ENCODE data around the gene PRKN.

The PRKN gene

DNA sequence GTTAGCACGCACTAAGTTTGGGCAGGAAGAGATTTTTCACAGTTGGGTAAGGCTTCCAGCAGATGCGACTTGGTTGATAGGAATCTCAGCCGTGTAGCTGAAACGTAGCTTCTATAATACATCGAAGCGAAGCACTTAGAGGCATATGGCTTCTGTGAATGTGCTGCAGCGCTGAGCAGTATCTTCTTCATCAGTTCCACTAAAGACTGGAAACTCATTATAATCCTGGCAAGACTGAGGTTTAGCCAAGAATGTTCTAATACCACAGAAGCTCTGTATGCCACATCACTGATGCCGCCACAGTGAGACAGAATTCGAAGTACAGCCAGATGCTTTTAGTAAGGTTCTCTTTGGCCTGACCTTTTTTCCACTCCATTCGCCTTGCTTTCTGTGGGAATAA lies 773.5 kb downstream of the PRKN start:
- ChIA-PET POLR2A (no interaction called here), CTCF (no interaction called here)
- no peak for TF ChIP-seq NFRKB (IDR thresholded peaks at IDR 0.05)
- TF ChIP-seq LEF1 (IDR thresholded peaks at IDR 0.05; ENCODE audit: borderline replicate concordance) = no peak
- TF ChIP-seq TARDBP (IDR thresholded peaks at IDR 0.05) = no peak
- no peak for DNase-seq (ENCODE audit: extremely low spot score)

DNA sequence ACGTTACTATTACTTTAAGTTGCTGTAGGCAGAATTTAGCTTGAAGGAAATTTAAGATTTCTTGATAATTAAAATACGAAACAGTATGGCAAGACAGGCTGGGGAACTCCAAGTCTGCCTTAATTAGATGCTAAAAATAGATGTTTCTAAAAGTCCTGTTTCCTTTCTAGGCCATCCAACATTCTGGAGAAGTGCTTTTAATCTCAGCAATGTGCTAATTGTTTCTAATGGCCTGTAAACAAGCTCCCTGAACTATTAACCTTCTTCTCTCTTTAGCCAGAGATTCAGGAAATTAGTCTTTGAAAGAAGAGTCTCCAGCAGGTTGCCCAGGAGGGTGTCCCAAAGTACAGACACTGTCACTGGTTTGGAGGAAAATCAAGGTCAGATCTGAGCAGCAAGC lies 776.4 kb downstream of the PRKN start:
- ChIA-PET CTCF (no interaction called here), POLR2A (no interaction called here)
- TF ChIP-seq ARNT (IDR thresholded peaks at IDR 0.05) (no peak), BHLHE40 (IDR thresholded peaks at IDR 0.05; ENCODE audit: borderline replicate concordance) (no peak), CTBP1 (IDR thresholded peaks at IDR 0.05; ENCODE audit: borderline replicate concordance) (no peak), SUZ12 (IDR thresholded peaks at IDR 0.05) (no peak), TARDBP (IDR thresholded peaks at IDR 0.05) (no peak), FOXM1 (IDR thresholded peaks at IDR 0.05; ENCODE audit: borderline replicate concordance) (no peak), ELF4 (IDR thresholded peaks at IDR 0.05) (no peak), FOXA1 (IDR thresholded peaks at IDR 0.05) (no peak), HDGF (IDR thresholded peaks at IDR 0.05; ENCODE audit: borderline replicate concordance) (no peak), LEF1 (IDR thresholded peaks at IDR 0.05; ENCODE audit: borderline replicate concordance) (no peak), ZNF384 (IDR thresholded peaks at IDR 0.05) (no peak), NFRKB (IDR thresholded peaks at IDR 0.05) (no peak)
- TF ChIP-seq, protein P1, sequence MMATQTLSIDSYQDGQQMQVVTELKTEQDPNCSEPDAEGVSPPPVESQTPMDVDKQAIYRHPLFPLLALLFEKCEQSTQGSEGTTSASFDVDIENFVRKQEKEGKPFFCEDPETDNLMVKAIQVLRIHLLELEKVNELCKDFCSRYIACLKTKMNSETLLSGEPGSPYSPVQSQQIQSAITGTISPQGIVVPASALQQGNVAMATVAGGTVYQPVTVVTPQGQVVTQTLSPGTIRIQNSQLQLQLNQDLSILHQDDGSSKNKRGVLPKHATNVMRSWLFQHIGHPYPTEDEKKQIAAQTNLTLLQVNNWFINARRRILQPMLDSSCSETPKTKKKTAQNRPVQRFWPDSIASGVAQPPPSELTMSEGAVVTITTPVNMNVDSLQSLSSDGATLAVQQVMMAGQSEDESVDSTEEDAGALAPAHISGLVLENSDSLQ (IDR thresholded peaks at IDR 0.05) = no peak
- no peak for DNase-seq (ENCODE audit: extremely low spot score)

DNA sequence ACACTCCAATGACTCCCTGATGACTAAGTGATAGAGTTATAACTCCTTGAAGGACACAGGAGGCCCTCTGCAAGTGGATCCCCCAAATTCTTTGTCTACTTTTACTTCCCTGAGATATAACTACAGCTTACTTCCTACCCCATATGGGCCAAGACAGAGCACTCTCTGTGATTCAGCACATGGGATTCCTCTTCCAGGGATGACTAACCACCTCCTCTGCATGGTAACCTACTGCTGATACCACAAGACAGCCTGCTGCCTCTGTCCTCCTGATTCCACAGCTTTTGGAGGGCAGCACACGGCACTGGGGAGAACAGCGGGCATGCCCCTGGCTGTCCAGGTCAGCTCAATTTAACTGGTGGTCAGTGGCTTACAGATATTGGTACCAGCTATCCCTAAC lies 778.0 kb downstream of the PRKN start:
- ChIA-PET POLR2A (no interaction called here), CTCF (no interaction called here)
- TF ChIP-seq SUZ12 (IDR thresholded peaks at IDR 0.05) (no peak), BHLHE40 (IDR thresholded peaks at IDR 0.05; ENCODE audit: borderline replicate concordance) (no peak), FOXK2 (IDR thresholded peaks at IDR 0.05) (no peak), FOXM1 (IDR thresholded peaks at IDR 0.05; ENCODE audit: borderline replicate concordance) (no peak), ELF4 (IDR thresholded peaks at IDR 0.05) (no peak), SP1 (IDR thresholded peaks at IDR 0.05) (no peak), LEF1 (IDR thresholded peaks at IDR 0.05; ENCODE audit: borderline replicate concordance) (no peak), HDGF (IDR thresholded peaks at IDR 0.05; ENCODE audit: borderline replicate concordance) (no peak)
- TF ChIP-seq, protein P1 (IDR thresholded peaks at IDR 0.05) = no peak
- DNase-seq (ENCODE audit: extremely low spot score) = no peak

DNA sequence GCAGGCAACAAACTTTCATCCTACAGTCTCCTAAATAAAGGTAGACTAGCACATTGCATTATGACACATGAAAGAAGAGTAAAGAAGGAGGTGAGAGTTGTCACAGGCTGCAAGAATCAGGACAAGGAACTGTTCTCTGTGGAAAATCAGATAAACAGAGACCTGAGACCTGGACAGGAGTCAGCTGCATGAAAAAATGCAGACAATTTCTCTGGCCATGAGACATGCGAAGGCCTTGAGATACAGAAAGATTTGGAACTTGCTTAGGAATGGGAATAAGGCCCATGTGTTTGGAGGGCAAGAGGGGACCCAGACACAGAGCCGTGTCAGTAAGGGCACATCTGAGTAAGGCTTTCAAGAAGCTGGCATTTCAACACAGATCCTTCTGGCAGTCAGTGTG lies 779.1 kb downstream of the PRKN start:
- ChIA-PET POLR2A (no interaction called here), CTCF (no interaction called here)
- DNase-seq (ENCODE audit: extremely low spot score) = no peak
- TF ChIP-seq ARNT (IDR thresholded peaks at IDR 0.05) (no peak), BHLHE40 (IDR thresholded peaks at IDR 0.05; ENCODE audit: borderline replicate concordance) (no peak), CTBP1 (IDR thresholded peaks at IDR 0.05; ENCODE audit: borderline replicate concordance) (no peak), L3MBTL2 (conservative IDR thresholded peaks at IDR 0.05) (no peak), TARDBP (IDR thresholded peaks at IDR 0.05) (no peak), FOXK2 (IDR thresholded peaks at IDR 0.05) (no peak), LEF1 (IDR thresholded peaks at IDR 0.05; ENCODE audit: borderline replicate concordance) (no peak), ELF4 (IDR thresholded peaks at IDR 0.05) (no peak)
- TF ChIP-seq, protein P1 (IDR thresholded peaks at IDR 0.05) = no peak

DNA sequence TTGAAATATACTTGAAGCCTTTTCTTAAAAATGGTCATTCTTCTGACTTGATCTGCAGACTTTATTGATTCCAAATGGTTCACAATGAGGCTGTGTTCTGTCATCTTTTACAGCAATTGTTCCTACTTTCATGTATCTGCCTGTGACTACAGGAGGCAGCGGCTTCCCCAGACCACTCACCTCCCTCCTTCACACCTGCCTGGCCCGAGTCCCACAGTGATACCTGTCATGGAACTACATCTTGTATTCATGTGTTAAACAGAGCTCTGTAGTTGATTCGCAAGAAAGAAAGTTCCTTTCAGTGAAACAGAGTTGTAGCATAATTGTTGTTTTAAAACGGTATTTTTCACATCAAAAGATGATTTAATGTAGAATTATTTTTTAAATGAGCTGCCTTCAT lies 780.2 kb downstream of the PRKN start:
- no peak for TF ChIP-seq BHLHE40 (IDR thresholded peaks at IDR 0.05; ENCODE audit: borderline replicate concordance)
- no peak for TF ChIP-seq LEF1 (IDR thresholded peaks at IDR 0.05; ENCODE audit: borderline replicate concordance)
- no peak for TF ChIP-seq ZNF384 (IDR thresholded peaks at IDR 0.05)
- TF ChIP-seq SUZ12 (IDR thresholded peaks at IDR 0.05) = no peak
- TF ChIP-seq TARDBP (IDR thresholded peaks at IDR 0.05) = no peak
- TF ChIP-seq NFRKB (IDR thresholded peaks at IDR 0.05) = no peak
- TF ChIP-seq ARNT (IDR thresholded peaks at IDR 0.05) = no peak
- TF ChIP-seq FOXK2 (IDR thresholded peaks at IDR 0.05) = no peak
- no peak for TF ChIP-seq L3MBTL2 (conservative IDR thresholded peaks at IDR 0.05)
- no peak for TF ChIP-seq SP1 (IDR thresholded peaks at IDR 0.05)
- no peak for TF ChIP-seq HDGF (IDR thresholded peaks at IDR 0.05; ENCODE audit: borderline replicate concordance)
- DNase-seq (ENCODE audit: extremely low spot score) = no peak
- POLR2A ChIA-PET = no interaction called here
- CTCF ChIA-PET = no interaction called here

DNA sequence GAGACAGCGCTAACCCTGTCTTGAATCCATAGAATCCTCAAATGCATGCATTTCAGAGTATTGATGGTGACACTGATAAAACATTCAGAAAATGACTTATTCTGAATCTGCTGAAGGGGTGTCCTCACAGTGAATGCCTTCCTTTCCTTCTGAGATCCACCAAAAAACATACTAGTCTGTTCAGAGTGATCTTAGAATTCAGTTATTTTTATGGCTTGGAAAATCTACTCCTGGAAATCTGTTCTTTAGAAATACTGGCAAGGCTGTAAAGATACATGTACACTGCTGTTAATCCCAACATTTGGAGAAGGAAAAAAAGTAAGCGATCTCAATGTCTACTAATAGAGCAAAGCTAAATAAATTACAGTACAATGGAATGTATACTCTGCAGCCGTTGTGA lies 781.1 kb downstream of the PRKN start:
- DNase-seq (ENCODE audit: extremely low spot score) = no peak
- POLR2A ChIA-PET = no interaction called here
- no peak for TF ChIP-seq NFRKB (IDR thresholded peaks at IDR 0.05)
- no peak for TF ChIP-seq ARNT (IDR thresholded peaks at IDR 0.05)
- TF ChIP-seq ELF4 (IDR thresholded peaks at IDR 0.05) = no peak
- no peak for TF ChIP-seq L3MBTL2 (conservative IDR thresholded peaks at IDR 0.05)
- no peak for TF ChIP-seq FOXM1 (IDR thresholded peaks at IDR 0.05; ENCODE audit: borderline replicate concordance)
- no peak for TF ChIP-seq ZNF384 (IDR thresholded peaks at IDR 0.05)
- TF ChIP-seq, protein P1 (IDR thresholded peaks at IDR 0.05) = no peak
- no peak for TF ChIP-seq FOXA1 (IDR thresholded peaks at IDR 0.05)
- no peak for TF ChIP-seq SP1 (IDR thresholded peaks at IDR 0.05)
- no peak for TF ChIP-seq CTBP1 (IDR thresholded peaks at IDR 0.05; ENCODE audit: borderline replicate concordance)
- no peak for TF ChIP-seq FOXK2 (IDR thresholded peaks at IDR 0.05)
- TF ChIP-seq BHLHE40 (IDR thresholded peaks at IDR 0.05; ENCODE audit: borderline replicate concordance) = no peak
- no peak for TF ChIP-seq LEF1 (IDR thresholded peaks at IDR 0.05; ENCODE audit: borderline replicate concordance)
- TF ChIP-seq HDGF (IDR thresholded peaks at IDR 0.05; ENCODE audit: borderline replicate concordance) = no peak
- no peak for TF ChIP-seq SUZ12 (IDR thresholded peaks at IDR 0.05)
- TF ChIP-seq TARDBP (IDR thresholded peaks at IDR 0.05) = no peak
- CTCF ChIA-PET = interaction anchor here (1.6 kb wide), 1 partner anchor 198 kb away, joined by 3 read pairs; no protein-coding TSS in a partner anchor

Data from HEK293T (cell line).